Sciatic nerve (tissue), 2 donors: ENCODE results near the gene FGF14. TPM values are rescaled to one million over a fixed set of nuclear protein-coding genes. Genes with fewer than 3 reads are reported as not detected.

ENCODE experiments used
- ATAC-seq: fragments of 200-7000 bp; cut with Tn5 transposase; one replicate; pipeline ENCODE4 v1.9.1; 2020; ENCODE audit warnings: mild to moderate bottlenecking, moderate library complexity
- DNase-seq: peaks from one replicate; pipeline ENCODE4 v3.0.0-alpha.2; 2020; ENCODE audit warnings: low spot score
- intact Hi-C: fragments of 100-400 bp; cut with DNase I; formaldehyde crosslinking; loops from one replicate; pipeline ENCODE4 v1.14.2; 2022
- total RNA-seq: library from RNA; stranded (reverse); fragmentation: NEBNext Ultra II Directional; extraction: Animal tissue kit (Norgen Biotek cat#: 25700); gene quantifications from one replicate; pipeline ENCODE4 v1.2.1, GENCODE V29; 2021
- donor health status: DM: no; HTN: no; CAD: no.
- donor health status: DM: no; HTN: no; CAD: no.

Gene FGF14
- total RNA-seq, 1 donor from 2014 or later, result 1.4 TPM

GRCh38 chr13:102373221-102373620 lies 28.6 kb downstream of the FGF14 start:
- ATAC-seq (no peak), DNase-seq (no peak)
- intact Hi-C loops, result no loop called here

- no peak for DNase-seq
- ATAC-seq, result no peak
- intact Hi-C loops, result no loop called here
Measured at GRCh38 chr13:102369302-102369701, 32.5 kb downstream of the FGF14 start.

GRCh38 chr13:102367836-102368235 lies 34.0 kb downstream of the FGF14 start:
- no peak for ATAC-seq
- no peak for DNase-seq
- intact Hi-C loops, result no loop called here

GRCh38 chr13:102361113-102361512 lies 40.7 kb downstream of the FGF14 start:
- no peak for ATAC-seq
- intact Hi-C loops, result no loop called here
- no peak for DNase-seq

GRCh38 chr13:102359264-102359663 lies 42.6 kb downstream of the FGF14 start:
- intact Hi-C loops, result no loop called here
- DNase-seq, result no peak
- no peak for ATAC-seq

GRCh38 chr13:102355251-102355650 lies 46.6 kb downstream of the FGF14 start:
- DNase-seq (no peak), ATAC-seq (no peak)
- intact Hi-C loops, result no loop called here

GRCh38 chr13:102354011-102354410 lies 47.8 kb downstream of the FGF14 start:
- ATAC-seq (no peak), DNase-seq (no peak)
- intact Hi-C loops, result no loop called here

- DNase-seq (no peak), ATAC-seq (no peak)
- intact Hi-C loops, result no loop called here
Measured at GRCh38 chr13:102351521-102351920, 50.3 kb downstream of the FGF14 start.

- intact Hi-C loops, result no loop called here
Measured at GRCh38 chr13:102347490-102347889, 54.4 kb downstream of the FGF14 start.

GRCh38 chr13:102346769-102347168 lies 55.1 kb downstream of the FGF14 start:
- no peak for DNase-seq
- ATAC-seq, result no peak
- intact Hi-C loops, result no loop called here

More at GRCh38 chr13:102347490-102347889, 54.4 kb downstream of the FGF14 start:
- no peak for DNase-seq
- no peak for ATAC-seq

- intact Hi-C loops, result no loop called here
- DNase-seq, result no peak
- ATAC-seq, result no peak
Measured at GRCh38 chr13:102344410-102344809, 57.4 kb downstream of the FGF14 start.

GRCh38 chr13:102333320-102334198 lies 68.3 kb downstream of the FGF14 start:
- no peak for ATAC-seq
- no peak for DNase-seq
- intact Hi-C loops, result no loop called here

GRCh38 chr13:102328909-102329308 lies 72.9 kb downstream of the FGF14 start:
- DNase-seq (no peak), ATAC-seq (no peak)
- intact Hi-C loops, result no loop called here

GRCh38 chr13:102327119-102327617 lies 74.7 kb downstream of the FGF14 start:
- no peak for ATAC-seq
- intact Hi-C loops, result no loop called here
- no peak for DNase-seq

- DNase-seq (no peak), ATAC-seq (no peak)
- intact Hi-C loops, result no loop called here
Measured at GRCh38 chr13:102326381-102327118, 75.3 kb downstream of the FGF14 start.

- no peak for DNase-seq
- intact Hi-C loops, result no loop called here
- ATAC-seq, result no peak
Measured at GRCh38 chr13:102325321-102325720, 76.5 kb downstream of the FGF14 start.

- ATAC-seq (no peak), DNase-seq (no peak)
- intact Hi-C loops, result no loop called here
Measured at GRCh38 chr13:102323505-102323904, 78.3 kb downstream of the FGF14 start.

GRCh38 chr13:102323012-102323411 lies 78.8 kb downstream of the FGF14 start:
- no peak for ATAC-seq
- DNase-seq, result no peak

GRCh38 chr13:102322211-102322610 lies 79.6 kb downstream of the FGF14 start:
- intact Hi-C loops, result no loop called here
- DNase-seq (no peak), ATAC-seq (no peak)

More at GRCh38 chr13:102323012-102323411, 78.8 kb downstream of the FGF14 start:
- intact Hi-C loops, result no loop called here

GRCh38 chr13:102318233-102318632 lies 83.6 kb downstream of the FGF14 start:
- ATAC-seq (no peak), DNase-seq (no peak)
- intact Hi-C loops, result no loop called here
